HepG2 (cell line): ENCODE data around the gene CDC42EP1. TPM values are rescaled to one million over a fixed set of nuclear protein-coding genes. Genes with fewer than 3 reads are reported as not detected.
A peak's percentile ranks its signal among the peaks of the same experiment; 100 is the strongest.

ENCODE experiments used
- ARID3A ChIP-seq: IDR thresholded peaks from 2 replicates; pipeline ENCODE4 v1.6.1; 2012; ENCODE audit warnings: low read depth, low read length, improper control_type of control experiment
- ARID5B ChIP-seq: IDR thresholded peaks from 2 replicates; pipeline ENCODE4 v1.4.0; 2020; ENCODE audit warnings: mild to moderate bottlenecking, missing genetic modification reagents
- KDM1A ChIP-seq: IDR thresholded peaks from 2 replicates; pipeline ENCODE4 v1.6.1; 2016; ENCODE audit warnings: missing compliant biosample characterization
- MED1 ChIP-seq: sonication (generic); formaldehyde crosslinking; IDR thresholded peaks from 2 replicates; pipeline ENCODE4 v1.4.0; 2020; ENCODE audit warnings: missing genetic modification reagents
- MEF2D ChIP-seq: sonication (generic); formaldehyde crosslinking; IDR thresholded peaks from 2 replicates; pipeline ENCODE4 v1.5.1; 2020; ENCODE audit warnings: mild to moderate bottlenecking, missing genetic modification reagents
- MIXL1 ChIP-seq: IDR thresholded peaks from 2 replicates; pipeline ENCODE4 v1.6.1; 2016
- NCOR1 ChIP-seq: fragments of 200-600 bp; sonication (generic); IDR thresholded peaks from 2 replicates; pipeline ENCODE4 v1.7.0; 2017; ENCODE audit warnings: antibody characterized with exemption, low read length, borderline replicate concordance
- NR2F2 ChIP-seq: IDR thresholded peaks from 2 replicates; pipeline ENCODE4 v1.6.1; 2012; ENCODE audit warnings: low read depth, inconsistent platforms, borderline replicate concordance
- RARG ChIP-seq: sonication (generic); formaldehyde crosslinking; IDR thresholded peaks from 2 replicates; pipeline ENCODE4 v1.4.0; 2020; ENCODE audit warnings: low read depth, mild to moderate bottlenecking, missing genetic modification reagents
- TARDBP ChIP-seq: sonication (generic); formaldehyde crosslinking; IDR thresholded peaks from 2 replicates; pipeline ENCODE4 v1.8.0; 2022; ENCODE audit warnings: mild to moderate bottlenecking, missing genetic modification reagents
- U2AF1 ChIP-seq: fragments of 200-400 bp; formaldehyde crosslinking; optimal IDR thresholded peaks from 2 replicates; pipeline ENCODE3; 2017; ENCODE audit warnings: mild to moderate bottlenecking, low read depth, low read length
- ZHX2 ChIP-seq, 2 experiments: sonication (generic) in 1 of 2; formaldehyde crosslinking in 1 of 2; IDR thresholded peaks; 2 replicates each; pipeline versions ENCODE4 v1.6.1 to v1.9.0; 2014 to 2022; ENCODE audit warnings: antibody characterized with exemption in 1 of 2, borderline replicate concordance in 1 of 2, inconsistent platforms in 1 of 2, low read depth in 1 of 2, missing genetic modification reagents in 1 of 2
- ZMYM3 ChIP-seq: sonication (generic); formaldehyde crosslinking; IDR thresholded peaks from 2 replicates; pipeline ENCODE4 v1.5.1; 2020; ENCODE audit warnings: mild to moderate bottlenecking, missing genetic modification reagents
- ZNF224 ChIP-seq: sonication (generic); formaldehyde crosslinking; IDR thresholded peaks from 2 replicates; pipeline ENCODE4 v1.5.0; 2020; ENCODE audit warnings: mild to moderate bottlenecking, missing genetic modification reagents
- ZNF414 ChIP-seq: sonication (generic); formaldehyde crosslinking; IDR thresholded peaks from 2 replicates; pipeline ENCODE4 v1.5.0; 2020; ENCODE audit warnings: missing genetic modification reagents
- ZNF510 ChIP-seq: sonication (generic); formaldehyde crosslinking; IDR thresholded peaks from 2 replicates; pipeline ENCODE4 v1.4.0; 2020; ENCODE audit warnings: low read depth, mild to moderate bottlenecking, missing genetic modification reagents
- ZNF556 ChIP-seq: sonication (generic); formaldehyde crosslinking; IDR thresholded peaks from 2 replicates; pipeline ENCODE4 v1.4.0; 2020; ENCODE audit warnings: mild to moderate bottlenecking, missing genetic modification reagents, borderline replicate concordance
- ZNF629 ChIP-seq: sonication (generic); formaldehyde crosslinking; conservative IDR thresholded peaks from 2 replicates; pipeline ENCODE4 v1.5.0; 2020; ENCODE audit warnings: missing genetic modification reagents
- polyA plus RNA-seq, 8 experiments: library from polyadenylated mRNA; depleted of rRNA in 3 of 8; stranded (reverse) in 7 of 8; unstranded in 1 of 8; fragments of >200 nt; fragmentation: Illumina TruSeq in 4 of 8; extraction: Trizol in 4 of 8; gene quantifications; 2 replicates each; pipeline versions ENCODE4 v1.2.1 to v1.2.3, GENCODE V29; 2011 to 2016; ENCODE audit warnings: low read depth in 4 of 8, missing spikeins in 1 of 8, mixed read lengths in 1 of 8; ENCODE audit not compliant: insufficient read depth in 1 of 8
- total RNA-seq, 5 experiments: library from RNA; depleted of rRNA; stranded (reverse); fragments of >200 nt; fragmentation: Illumina TruSeq; extraction: Trizol; gene quantifications; 2 replicates each; pipeline ENCODE4 v1.2.3, GENCODE V29; 2016; ENCODE audit warnings: low read depth in 1 of 5

The CDC42EP1 gene
- total and polyA plus RNA-seq, 2 of the 13 experiments (the other 11 are each of a cell fraction or from before 2014, with no cell fraction given): 17.1 to 29.5 TPM

- TF ChIP-seq ZHX2 (IDR thresholded peaks at IDR 0.05; ENCODE audit: low read depth): no peak
- no peak for TF ChIP-seq ZHX2 (CRISPR knock-in tag; IDR thresholded peaks at IDR 0.05; ENCODE audit: borderline replicate concordance)
- TF ChIP-seq TARDBP (CRISPR knock-in tag): no peak
- TF ChIP-seq ZMYM3 (CRISPR knock-in tag): peak; percentile 75
- no peak for TF ChIP-seq ZNF510 (CRISPR knock-in tag)
- TF ChIP-seq ARID5B (CRISPR knock-in tag): no peak
- no peak for TF ChIP-seq NR2F2
- no peak for TF ChIP-seq ZNF556 (CRISPR knock-in tag)
- TF ChIP-seq ZNF224 (CRISPR knock-in tag): no peak
- TF ChIP-seq MED1 (CRISPR knock-in tag): 0 out of 2 replicates have a peak, but pooled peaks have one; percentile 21
- TF ChIP-seq ZNF414 (CRISPR knock-in tag): no peak
- TF ChIP-seq U2AF1: no peak
- TF ChIP-seq MIXL1 (CRISPR knock-in tag): 0 out of 2 replicates have a peak, but pooled peaks have one; percentile 16
- TF ChIP-seq MEF2D (CRISPR knock-in tag): no peak
- peak; percentile 90 for TF ChIP-seq KDM1A (CRISPR knock-in tag)
- 0 out of 2 replicates have a peak, but pooled peaks have one; percentile 9 for TF ChIP-seq NCOR1
- TF ChIP-seq RARG (CRISPR knock-in tag): no peak
- peak; percentile 96 for TF ChIP-seq ZNF629 (CRISPR knock-in tag)
- TF ChIP-seq ARID3A: peak; percentile 24; the same call in 1 of the 2 replicates
Observed at GRCh38 chr22:37557321-37558001, 2.8 kb upstream of the CDC42EP1 start (continued).
